ENCODE data around the gene CNTNAP1.
A peak's percentile ranks its signal among the peaks of the same experiment; 100 is the strongest.
"Not testable (repeated sequence)": the region's sequence is repeated elsewhere in the genome, so short reads cannot be mapped to it uniquely, and the experiment has no call there.

The CNTNAP1 gene

GRCh38 chr17:42681976-42682721 lies at the start of gene CNTNAP1:
CNTNAP1 (plus strand) TSS chr17:42682531; CDS start chr17:42682830, 299 bp downstream.
- no peak for DNase-seq (ENCODE audit: low read depth in 1 of 2, low spot score in 1 of 2)

GRCh38 chr17:42632949-42633444 lies 49.3 kb upstream of the CNTNAP1 start:
- no peak for DNase-seq (ENCODE audit: low read depth in 1 of 2, low spot score in 1 of 2)

GRCh38 chr17:42639525-42640113 lies 42.7 kb upstream of the CNTNAP1 start:
- no peak for DNase-seq (ENCODE audit: low read depth in 1 of 2, low spot score in 1 of 2)

- no peak for DNase-seq (ENCODE audit: low read depth in 1 of 2, low spot score in 1 of 2)
These were observed 42.2 kb upstream of the CNTNAP1 start for GRCh38 chr17:42640121-42640520.

GRCh38 chr17:42642336-42642735 lies 40.0 kb upstream of the CNTNAP1 start:
- DNase-seq (ENCODE audit: low read depth in 1 of 2, low spot score in 1 of 2), result no peak

- DNase-seq (ENCODE audit: low read depth in 1 of 2, low spot score in 1 of 2), result no peak
These were observed 34.6 kb upstream of the CNTNAP1 start for GRCh38 chr17:42647778-42648177.

- no peak for DNase-seq (ENCODE audit: low read depth in 1 of 2, low spot score in 1 of 2)
These were observed 30.9 kb upstream of the CNTNAP1 start for GRCh38 chr17:42651392-42651791.

GRCh38 chr17:42653179-42654124 lies 28.9 kb upstream of the CNTNAP1 start:
- DNase-seq (ENCODE audit: low read depth in 1 of 2, low spot score in 1 of 2), result no peak

- DNase-seq (ENCODE audit: low read depth in 1 of 2, low spot score in 1 of 2), result no peak
These were observed 26.8 kb upstream of the CNTNAP1 start for GRCh38 chr17:42655528-42655927.

GRCh38 chr17:42657824-42658588 lies 24.3 kb upstream of the CNTNAP1 start:
- DNase-seq (ENCODE audit: low read depth in 1 of 2, low spot score in 1 of 2), result no peak

GRCh38 chr17:42659079-42659931 lies 23.0 kb upstream of the CNTNAP1 start, which contains the start of gene TUBG2:
TUBG2 (plus strand) TSS chr17:42659284; CDS start chr17:42659504, 220 bp downstream.
- DNase-seq (ENCODE audit: low read depth in 1 of 2, low spot score in 1 of 2), result peak; percentile 40 to 65

- DNase-seq (ENCODE audit: low read depth in 1 of 2, low spot score in 1 of 2), result not testable (repeated sequence)
These were observed 22.4 kb upstream of the CNTNAP1 start for GRCh38 chr17:42659932-42660274.

- DNase-seq (ENCODE audit: low read depth in 1 of 2, low spot score in 1 of 2), result no peak
These were observed 21.5 kb upstream of the CNTNAP1 start for GRCh38 chr17:42660692-42661345.

GRCh38 chr17:42665581-42666001 lies 16.7 kb upstream of the CNTNAP1 start:
- no peak for DNase-seq (ENCODE audit: low read depth in 1 of 2, low spot score in 1 of 2)

- not testable (repeated sequence) for DNase-seq (ENCODE audit: low read depth in 1 of 2, low spot score in 1 of 2)
These were observed 16.2 kb upstream of the CNTNAP1 start for GRCh38 chr17:42666126-42666525.

- no peak for DNase-seq (ENCODE audit: low read depth in 1 of 2, low spot score in 1 of 2)
These were observed 15.0 kb upstream of the CNTNAP1 start for GRCh38 chr17:42667088-42667951.

GRCh38 chr17:42669705-42669976 lies 12.7 kb upstream of the CNTNAP1 start:
- DNase-seq (ENCODE audit: low read depth in 1 of 2, low spot score in 1 of 2), result no peak

- no peak for DNase-seq (ENCODE audit: low read depth in 1 of 2, low spot score in 1 of 2)
These were observed 12.1 kb upstream of the CNTNAP1 start for GRCh38 chr17:42669977-42670788.

All from activated T-helper 1 cell treated with anti-CD3 and anti-CD28 coated beads, Interleukin-2, amount 50 U/mL, for 16 hours (primary cell).